GM18951 (cell line): Measurements from ENCODE around the gene ST6GALNAC3.

Experiments
- POLR2A ChIP-seq: IDR thresholded peaks from 4 replicates; pipeline ENCODE4 v1.6.1; 2011; ENCODE audit warnings: mild to moderate bottlenecking; ENCODE audit not compliant: insufficient read length, insufficient read depth; ENCODE audit errors: extremely low read depth
- in situ Hi-C: fragments of 300-500 bp; cut with MboI; formaldehyde crosslinking; loops from one replicate; pipeline ENCODE4 v1.12.0; 2022; ENCODE audit warnings: low sequenced_read_pairs, mixed read lengths, inconsistent platforms; ENCODE audit not compliant: unreplicated experiment

The ST6GALNAC3 gene

DNA sequence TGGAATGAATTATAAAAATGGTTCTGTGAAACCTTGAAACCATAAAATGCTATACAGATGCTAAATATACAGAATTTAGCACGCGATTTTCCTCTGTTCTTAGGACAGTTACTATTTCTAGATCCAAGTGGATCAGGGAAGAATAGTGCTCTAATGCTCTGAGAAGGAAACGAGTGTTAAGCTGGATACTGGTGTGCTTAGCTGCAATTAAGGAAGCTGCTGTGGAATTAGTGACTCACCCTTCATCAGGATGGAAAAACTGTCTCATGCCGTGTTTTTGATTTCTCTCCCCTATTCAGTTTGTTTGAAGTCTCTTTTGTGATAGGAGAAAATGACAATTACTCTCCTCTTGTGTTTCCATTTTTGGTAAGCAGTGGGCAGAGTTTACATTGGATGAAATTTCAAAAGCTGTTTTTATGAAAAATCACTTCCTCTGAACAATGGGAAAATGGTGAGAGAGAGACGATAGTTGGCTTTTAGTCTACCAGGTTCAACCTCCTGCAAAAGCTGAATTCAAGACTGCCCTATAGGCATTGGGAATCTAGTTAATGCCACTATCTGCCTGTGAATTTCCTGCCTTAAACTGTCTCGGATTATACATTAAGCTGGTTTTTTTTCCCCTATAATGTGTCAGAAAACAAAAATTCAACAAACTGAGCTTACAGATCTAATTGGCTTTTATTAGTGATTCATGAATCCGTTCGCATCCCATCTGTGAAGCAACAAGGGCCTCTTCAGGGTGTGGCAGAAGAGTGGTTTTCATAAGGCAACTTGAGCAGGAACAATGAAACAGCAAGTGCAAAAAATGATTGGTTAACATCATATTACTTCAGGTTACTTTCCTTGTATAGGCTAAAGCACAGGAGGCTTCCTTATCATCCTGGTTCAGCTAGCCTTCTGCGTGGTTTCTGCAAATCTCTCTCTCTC lies 179.8 kb downstream of the ST6GALNAC3 start:
- TF ChIP-seq POLR2A = no peak
- in situ Hi-C loops = no loop called here

DNA sequence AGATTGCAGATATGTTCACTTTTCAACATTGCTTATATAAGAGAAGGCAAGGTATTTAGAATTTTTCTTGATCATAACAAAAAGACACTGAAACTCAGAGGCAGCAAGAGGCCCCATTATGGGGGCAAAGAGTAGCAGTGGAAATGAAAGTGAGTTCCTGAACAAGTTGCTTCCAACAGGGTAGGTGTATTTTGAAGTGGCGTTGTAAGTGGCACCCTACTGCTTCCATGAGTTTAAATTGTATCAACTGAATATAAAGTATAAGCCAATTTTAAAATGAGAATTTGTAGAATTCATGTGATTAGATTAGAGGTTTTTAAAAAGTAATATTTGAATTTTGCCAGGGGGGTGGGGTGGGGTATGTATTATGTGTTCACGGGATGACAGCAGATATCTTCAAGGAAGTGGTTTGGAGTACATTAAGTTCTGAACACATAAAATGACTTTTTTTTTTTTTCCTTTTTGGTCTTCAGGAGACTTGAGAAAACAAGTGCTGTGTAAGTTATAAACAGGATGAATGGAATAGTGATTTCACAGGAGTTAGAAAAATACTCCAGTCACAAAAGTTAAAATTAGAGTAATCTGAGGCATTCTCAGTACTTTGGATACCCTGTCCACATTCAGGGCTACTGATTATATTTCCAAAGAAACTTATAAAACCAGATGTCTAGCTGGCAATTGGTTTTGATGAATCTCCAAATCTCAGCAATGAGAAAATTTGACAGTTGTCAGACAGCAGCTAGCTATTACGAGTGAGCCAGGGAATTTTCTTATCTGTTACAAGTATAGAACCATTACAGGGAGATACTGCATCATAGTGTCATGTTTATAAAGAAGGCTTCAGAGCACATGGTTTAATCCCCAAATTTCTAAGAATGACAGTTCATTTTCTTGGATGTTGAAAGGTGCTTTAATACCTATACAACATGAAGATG lies 182.0 kb downstream of the ST6GALNAC3 start:
- no peak for TF ChIP-seq POLR2A
- in situ Hi-C loops = no loop called here

DNA sequence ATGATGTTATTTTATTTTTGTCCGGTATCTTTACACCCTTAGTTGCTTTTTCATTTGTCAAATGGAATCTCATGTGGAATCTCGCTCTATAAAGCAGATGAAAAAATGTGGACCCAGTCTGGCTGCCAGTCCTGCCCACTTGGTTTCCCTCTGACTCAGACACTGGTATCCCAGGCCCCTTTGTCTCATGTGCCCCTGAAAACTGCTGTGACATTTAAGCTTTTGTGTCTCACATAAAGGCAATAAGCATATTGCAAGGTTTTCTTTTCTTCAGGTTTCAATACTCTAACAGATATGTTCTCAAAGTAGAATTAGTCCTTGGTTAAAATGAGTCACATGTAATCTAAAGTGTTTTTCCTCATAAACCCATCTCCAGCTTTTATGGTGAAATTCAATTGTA lies 183.3 kb downstream of the ST6GALNAC3 start:
- no peak for TF ChIP-seq POLR2A
- in situ Hi-C loops = no loop called here

DNA sequence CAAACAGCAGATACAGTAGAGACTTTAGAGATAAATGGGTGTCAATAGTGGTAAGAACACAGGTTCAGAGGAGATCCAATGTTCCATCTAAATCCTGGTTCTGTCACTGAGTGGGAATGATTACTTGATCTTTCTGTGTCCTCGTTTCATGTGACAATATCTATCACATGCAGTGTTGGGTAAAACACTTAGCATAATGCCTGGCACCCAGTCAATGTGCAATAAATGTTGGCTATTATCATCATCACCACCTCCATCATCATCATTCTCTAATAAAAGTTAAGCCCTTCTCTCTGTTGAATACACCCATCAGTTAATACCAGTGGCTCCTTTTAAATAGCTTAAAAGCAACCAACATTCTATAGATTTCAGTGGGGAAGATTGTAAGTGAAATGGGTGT lies 184.7 kb downstream of the ST6GALNAC3 start:
- in situ Hi-C loops = no loop called here
- no peak for TF ChIP-seq POLR2A

GRCh38 chr1:76260279-76260678 lies 185.7 kb downstream of the ST6GALNAC3 start:
- in situ Hi-C loops = no loop called here
- TF ChIP-seq POLR2A = no peak

- in situ Hi-C loops = no loop called here
Measured at GRCh38 chr1:76262601-76263000, 188.1 kb downstream of the ST6GALNAC3 start.

GRCh38 chr1:76264642-76265041 lies 190.1 kb downstream of the ST6GALNAC3 start:
- no peak for TF ChIP-seq POLR2A
- in situ Hi-C loops = no loop called here

More at GRCh38 chr1:76262601-76263000, 188.1 kb downstream of the ST6GALNAC3 start:
- no peak for TF ChIP-seq POLR2A

GRCh38 chr1:76266762-76267161 lies 192.2 kb downstream of the ST6GALNAC3 start:
- TF ChIP-seq POLR2A = no peak
- in situ Hi-C loops = no loop called here

GRCh38 chr1:76267631-76268030 lies 193.1 kb downstream of the ST6GALNAC3 start:
- TF ChIP-seq POLR2A = no peak
- in situ Hi-C loops = no loop called here

GRCh38 chr1:76268341-76268740 lies 193.8 kb downstream of the ST6GALNAC3 start:
- in situ Hi-C loops = no loop called here
- no peak for TF ChIP-seq POLR2A

GRCh38 chr1:76269155-76269554 lies 194.6 kb downstream of the ST6GALNAC3 start:
- no peak for TF ChIP-seq POLR2A
- in situ Hi-C loops = no loop called here

DNA sequence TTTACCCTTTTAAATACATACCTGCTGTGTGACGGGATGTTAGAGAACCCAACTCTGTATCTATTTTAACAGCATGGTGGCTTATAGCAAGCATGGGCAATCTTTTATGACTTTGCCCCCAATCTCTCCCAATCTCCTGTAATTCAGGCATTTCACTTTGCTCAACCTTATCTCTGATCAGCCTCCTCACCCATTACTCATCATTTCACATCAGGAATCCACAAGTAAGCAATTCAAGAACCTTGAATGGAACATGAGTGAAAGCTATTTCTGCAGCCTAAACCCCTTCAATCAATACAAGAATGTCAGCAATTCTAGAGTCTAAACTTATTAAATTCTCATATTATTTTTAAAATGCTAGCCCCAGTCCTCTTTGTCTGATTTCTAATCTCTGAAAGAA lies 199.8 kb downstream of the ST6GALNAC3 start:
- in situ Hi-C loops = no loop called here
- no peak for TF ChIP-seq POLR2A

GRCh38 chr1:76274718-76275117 lies 200.2 kb downstream of the ST6GALNAC3 start:
- in situ Hi-C loops = no loop called here

DNA sequence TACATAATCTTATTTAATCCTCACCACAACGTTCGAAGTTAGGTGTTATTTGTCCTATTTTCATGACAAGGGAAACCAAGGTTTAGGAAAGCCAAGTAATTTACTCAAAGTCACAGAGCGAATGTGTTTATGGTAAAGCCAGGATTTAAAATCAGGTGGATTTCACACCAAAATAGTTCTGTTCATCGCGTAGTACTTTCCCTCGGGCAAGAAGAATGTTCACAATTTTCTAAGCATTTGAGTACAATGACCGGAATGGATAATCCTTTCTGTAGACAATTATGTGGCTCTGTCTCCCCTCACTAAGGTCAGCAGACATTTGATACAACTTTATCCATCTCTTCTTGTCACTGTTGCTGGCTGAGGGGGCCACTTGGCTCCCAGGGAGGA lies 204.2 kb downstream of the ST6GALNAC3 start:
- in situ Hi-C loops = no loop called here
- no peak for TF ChIP-seq POLR2A

More at GRCh38 chr1:76274718-76275117, 200.2 kb downstream of the ST6GALNAC3 start:
- TF ChIP-seq POLR2A = no peak
